ENCODE measurements around the gene NEDD4L.

NEDD4L gene

GRCh38 chr18:58287353-58288274, 243.6 kb downstream of the NEDD4L start:
- no peak for DNase-seq (ENCODE audit: low read depth, low spot score)

GRCh38 chr18:58288921-58289797, 245.1 kb downstream of the NEDD4L start:
- DNase-seq (ENCODE audit: low read depth, low spot score) = no peak

- no peak for DNase-seq (ENCODE audit: low read depth, low spot score)
Observed at GRCh38 chr18:58290116-58290695, 246.2 kb downstream of the NEDD4L start.

GRCh38 chr18:58291131-58291530, 247.1 kb downstream of the NEDD4L start:
- no peak for DNase-seq (ENCODE audit: low read depth, low spot score)

- DNase-seq (ENCODE audit: low read depth, low spot score) = no peak
Observed at GRCh38 chr18:58292638-58293037, 248.6 kb downstream of the NEDD4L start.

GRCh38 chr18:58297198-58297597, 253.2 kb downstream of the NEDD4L start:
- DNase-seq (ENCODE audit: low read depth, low spot score) = no peak

GRCh38 chr18:58298251-58299134, 254.5 kb downstream of the NEDD4L start:
- DNase-seq (ENCODE audit: low read depth, low spot score) = no peak

- no peak for DNase-seq (ENCODE audit: low read depth, low spot score)
Observed at GRCh38 chr18:58299135-58299473, 255.1 kb downstream of the NEDD4L start.

GRCh38 chr18:58299936-58300335, 255.9 kb downstream of the NEDD4L start:
- no peak for DNase-seq (ENCODE audit: low read depth, low spot score)

GRCh38 chr18:58300867-58301266, 256.8 kb downstream of the NEDD4L start:
- DNase-seq (ENCODE audit: low read depth, low spot score) = no peak

- no peak for DNase-seq (ENCODE audit: low read depth, low spot score)
Observed at GRCh38 chr18:58302811-58303210, 258.8 kb downstream of the NEDD4L start.

- DNase-seq (ENCODE audit: low read depth, low spot score) = no peak
Observed at GRCh38 chr18:58303363-58303762, 259.3 kb downstream of the NEDD4L start.

GRCh38 chr18:58305792-58306191, 261.8 kb downstream of the NEDD4L start:
- no peak for DNase-seq (ENCODE audit: low read depth, low spot score)

- no peak for DNase-seq (ENCODE audit: low read depth, low spot score)
Observed at GRCh38 chr18:58307441-58307840, 263.4 kb downstream of the NEDD4L start.

GRCh38 chr18:58308463-58308862, 264.4 kb downstream of the NEDD4L start:
- DNase-seq (ENCODE audit: low read depth, low spot score) = no peak

- DNase-seq (ENCODE audit: low read depth, low spot score) = no peak
Observed at GRCh38 chr18:58309099-58309498, 265.1 kb downstream of the NEDD4L start.

- DNase-seq (ENCODE audit: low read depth, low spot score) = no peak
Observed at GRCh38 chr18:58309610-58310239, 265.7 kb downstream of the NEDD4L start.

- no peak for DNase-seq (ENCODE audit: low read depth, low spot score)
Observed at GRCh38 chr18:58310517-58310916, 266.5 kb downstream of the NEDD4L start.

- no peak for DNase-seq (ENCODE audit: low read depth, low spot score)
Observed at GRCh38 chr18:58311390-58311789, 267.4 kb downstream of the NEDD4L start.

GRCh38 chr18:58313491-58314032, 269.5 kb downstream of the NEDD4L start:
- no peak for DNase-seq (ENCODE audit: low read depth, low spot score)

Measured in activated CD4-positive, CD25-positive, alpha-beta regulatory T cell treated with anti-CD3 and anti-CD28 coated beads, Interleukin-2, amount 50 U/mL, for 16 hours (primary cell).